Spinal cord (tissue), 10 donors: ENCODE measurements around the gene GPBAR1. TPM values are rescaled to one million over a fixed set of nuclear protein-coding genes. Genes with fewer than 3 reads are reported as not detected.
A peak's percentile ranks its signal among the peaks of the same experiment; 100 is the strongest.

ENCODE experiments used
- DNase-seq, 6 donors: peaks; one replicate each; pipeline versions ENCODE4 v3.0.0 to v3.0.0-alpha.2; 2013 to 2015; ENCODE audit warnings: low spot score in 6 of 6, low read depth in 4 of 6
- H3K27ac ChIP-seq: one replicate; pipeline ENCODE4 v1.5.1; 2013; ENCODE audit warnings: low read depth, low read length, control low read depth
- H3K27me3 ChIP-seq: one replicate; pipeline ENCODE4 v1.6.1; 2013; ENCODE audit warnings: low read length; ENCODE audit not compliant: control insufficient read depth, insufficient read depth
- H3K36me3 ChIP-seq: one replicate; pipeline ENCODE4 v1.6.1; 2013; ENCODE audit warnings: low read length; ENCODE audit not compliant: control insufficient read depth, insufficient read depth
- H3K4me1 ChIP-seq: one replicate; pipeline ENCODE4 v1.6.1; 2013; ENCODE audit warnings: low read length; ENCODE audit not compliant: control insufficient read depth, insufficient read depth
- H3K4me3 ChIP-seq: one replicate; pipeline ENCODE4 v1.5.1; 2013; ENCODE audit warnings: low read depth, low read length, control low read depth
- H3K9me3 ChIP-seq: one replicate; pipeline ENCODE4 v1.6.1; 2013; ENCODE audit warnings: low read length; ENCODE audit not compliant: control insufficient read depth, insufficient read depth
- WGBS: methylation state at CpG from one replicate; pipeline ENCODE4 v1.1.5; 2013; ENCODE audit warnings: missing lambda C conversion rate; ENCODE audit not compliant: insufficient coverage; 5-methylcytosine and 5-hydroxymethylcytosine counted together
- polyA plus RNA-seq, 2 donors: library from polyadenylated mRNA; unstranded; fragments of 120-200 nt; gene quantifications; one replicate each; pipeline ENCODE4 v1.2.1, GENCODE V29; 2013; ENCODE audit not compliant: insufficient read length in 2 of 2
- total RNA-seq, 2 donors: library from RNA; depleted of rRNA in 1 of 2; stranded (reverse); fragments of 120-200 nt in 1 of 2; fragments of >200 nt in 1 of 2; gene quantifications; one replicate each; pipeline versions ENCODE4 v1.2.3 to v1.2.4, GENCODE V29; 2013 to 2014
- donor health status: healthy.

GPBAR1 gene
- total and polyA plus RNA-seq, 4 donors: 0.30 to 0.74 (median 0.40) TPM

DNA sequence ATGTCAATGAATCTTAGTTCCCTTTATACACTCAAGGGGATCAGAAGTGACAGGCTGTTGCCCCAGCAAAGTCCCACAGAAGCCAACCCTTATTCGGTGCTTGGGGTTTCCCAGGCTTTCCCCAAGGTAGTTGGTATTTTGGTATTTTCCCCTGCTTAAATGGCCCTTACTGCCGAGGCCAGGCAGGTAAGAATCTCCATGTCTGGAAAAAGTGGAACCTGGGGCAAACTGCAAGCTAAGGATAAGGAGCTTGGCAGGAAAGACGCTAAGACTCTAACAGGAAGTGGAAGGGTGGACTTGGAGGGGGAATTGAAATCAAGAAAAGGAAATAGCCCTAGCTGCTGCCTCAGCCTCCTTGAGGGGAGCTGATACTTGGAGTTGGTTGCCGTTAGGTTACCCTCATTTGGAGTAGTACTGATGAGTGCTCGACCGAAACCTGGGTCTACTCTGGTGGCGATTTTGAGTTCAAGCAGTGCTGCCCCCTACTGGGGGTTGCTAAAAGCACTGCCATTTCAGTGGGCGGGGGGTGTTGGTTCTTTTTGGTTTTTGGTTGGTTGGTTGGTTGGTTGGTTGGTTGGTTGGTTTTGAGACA, 3.3 kb upstream of the GPBAR1 start:
- DNase-seq: no peak
- WGBS: 57% methylated on average over 7 of the region's 8 CpGs
- Histone ChIP-seq H3K27me3 (no peaks in the 10 kb centered on the region), H3K4me1 (peaks cover 17% of the 10 kb centered on the region), H3K9me3 (no peaks in the 10 kb centered on the region), H3K27ac (no peak overlapping the region), H3K4me3 (no peak overlapping the region), H3K36me3 (peaks cover 37% of the 10 kb centered on the region)

DNA sequence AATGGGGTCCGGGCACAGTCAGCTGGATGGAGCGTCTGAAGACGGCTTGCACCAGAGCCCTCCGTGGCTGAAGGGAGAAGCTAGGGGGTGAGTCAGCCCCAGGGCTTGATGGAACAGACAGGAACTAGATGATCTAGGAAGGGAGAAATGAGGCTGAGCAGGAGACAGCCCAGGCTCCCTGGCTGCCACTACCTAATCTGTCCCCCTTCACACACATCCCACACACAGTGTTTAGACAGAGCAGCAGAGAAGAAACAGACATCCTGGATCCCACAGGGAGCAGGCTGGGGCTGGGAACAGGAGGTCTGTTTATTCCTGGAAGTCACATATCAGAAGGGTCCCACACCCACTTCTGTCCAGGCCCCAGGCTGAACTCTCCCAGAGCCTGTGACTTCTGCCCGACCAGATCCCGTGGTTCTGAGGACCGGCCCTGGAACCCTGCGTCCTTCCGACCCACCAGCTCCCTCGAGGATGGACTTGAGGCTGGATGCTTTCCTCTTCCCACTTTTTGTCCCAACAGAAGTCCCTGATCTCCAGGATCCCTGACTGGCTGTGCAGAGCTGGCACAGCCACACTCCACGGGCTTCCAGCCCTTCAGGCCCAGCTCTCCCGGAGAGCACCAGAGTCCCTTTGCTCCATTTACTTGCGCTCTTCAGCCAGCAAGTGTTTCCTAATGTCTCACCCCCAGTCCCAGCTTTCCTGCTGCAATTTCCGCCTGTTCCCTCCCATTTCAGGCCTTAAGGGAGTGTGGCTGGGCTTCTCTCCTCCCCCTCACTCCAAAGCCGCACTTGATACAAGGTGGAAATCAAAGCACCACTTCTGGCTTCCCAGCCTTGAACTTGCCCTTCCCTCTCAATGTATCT, 1.5 kb upstream of the GPBAR1 start:
- Histone ChIP-seq H3K27ac (peak overlapping the region; percentile 17), H3K36me3 (peaks cover 41% of the 10 kb centered on the region), H3K9me3 (no peaks in the 10 kb centered on the region), H3K27me3 (no peaks in the 10 kb centered on the region), H3K4me1 (peaks cover 22% of the 10 kb centered on the region), H3K4me3 (no peak overlapping the region)
- no peak for DNase-seq
- 80% methylated on average over 12 of the region's 15 CpGs for WGBS

DNA sequence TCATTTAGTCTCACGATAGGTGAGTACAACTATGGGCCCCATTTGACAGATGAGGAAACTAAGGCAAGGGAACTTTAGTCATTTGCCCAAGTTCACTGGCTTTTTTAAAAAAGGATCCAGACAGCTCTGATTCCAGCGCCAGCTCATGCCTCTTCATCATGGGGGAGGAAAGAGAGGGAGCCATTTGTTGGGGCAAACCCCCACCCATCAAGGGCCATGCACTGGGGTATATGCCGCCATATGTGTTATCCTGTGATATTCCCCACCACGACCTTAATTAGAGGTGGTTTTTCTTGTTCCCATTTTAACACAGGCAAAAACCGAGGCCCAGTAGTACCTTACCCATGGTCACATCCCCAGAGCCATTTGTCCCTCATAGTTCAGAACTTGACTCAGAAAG, 649 bp upstream of the GPBAR1 start:
- Histone ChIP-seq H3K4me1 (peaks cover 22% of the 10 kb centered on the region), H3K27ac (no peak overlapping the region), H3K36me3 (peaks cover 43% of the 10 kb centered on the region), H3K27me3 (no peaks in the 10 kb centered on the region), H3K4me3 (no peak overlapping the region), H3K9me3 (no peaks in the 10 kb centered on the region)
- no peak for DNase-seq
- WGBS: 94% methylated on average over 2 of the region's 5 CpGs

DNA sequence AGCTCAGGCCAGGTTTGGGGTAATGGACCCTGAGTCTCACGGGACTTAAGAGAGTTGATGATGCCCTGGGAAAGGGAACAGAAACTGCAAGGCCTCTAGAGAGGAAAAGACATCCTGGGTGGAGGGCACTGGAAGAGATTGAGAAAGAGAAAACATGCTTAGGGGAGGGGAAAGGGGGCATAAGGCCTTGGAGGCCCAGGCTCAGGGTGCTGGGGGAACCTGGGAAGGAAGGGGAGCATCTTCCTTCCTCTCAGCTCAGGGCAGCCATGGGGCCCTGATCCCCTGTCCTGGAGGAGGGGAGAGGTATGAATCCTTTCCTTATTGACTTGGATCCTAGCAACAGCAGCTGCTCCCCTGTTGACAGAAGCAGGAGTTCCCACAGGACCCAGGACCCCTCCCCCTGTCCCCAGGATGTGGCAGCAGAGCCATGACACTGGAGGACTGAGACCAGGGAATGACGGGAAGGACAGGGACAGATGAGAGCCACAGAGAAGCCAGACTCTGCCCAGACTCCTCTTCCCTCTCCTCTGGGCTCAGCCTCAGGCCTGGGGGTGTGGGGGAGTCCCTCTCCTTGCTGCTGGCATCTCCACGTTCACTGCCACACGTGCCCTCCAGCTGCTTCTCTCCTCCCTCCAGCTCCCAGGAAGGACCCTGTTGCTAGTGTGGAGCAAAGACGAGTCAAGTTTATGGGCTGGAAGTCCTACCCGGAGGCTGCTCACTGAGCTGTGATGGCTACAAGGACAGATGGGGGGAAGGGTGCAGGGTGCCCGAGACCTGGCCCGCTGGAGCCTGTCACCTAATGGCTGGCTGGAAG, 815 bp downstream of the GPBAR1 start:
- Histone ChIP-seq H3K4me3 (no peak overlapping the region), H3K9me3 (no peaks in the 10 kb centered on the region), H3K36me3 (peaks cover 57% of the 10 kb centered on the region), H3K27me3 (no peaks in the 10 kb centered on the region), H3K27ac (no peak overlapping the region), H3K4me1 (peaks cover 22% of the 10 kb centered on the region)
- 49% methylated on average over 6 of the region's 8 CpGs for WGBS
- no peak for DNase-seq

DNA sequence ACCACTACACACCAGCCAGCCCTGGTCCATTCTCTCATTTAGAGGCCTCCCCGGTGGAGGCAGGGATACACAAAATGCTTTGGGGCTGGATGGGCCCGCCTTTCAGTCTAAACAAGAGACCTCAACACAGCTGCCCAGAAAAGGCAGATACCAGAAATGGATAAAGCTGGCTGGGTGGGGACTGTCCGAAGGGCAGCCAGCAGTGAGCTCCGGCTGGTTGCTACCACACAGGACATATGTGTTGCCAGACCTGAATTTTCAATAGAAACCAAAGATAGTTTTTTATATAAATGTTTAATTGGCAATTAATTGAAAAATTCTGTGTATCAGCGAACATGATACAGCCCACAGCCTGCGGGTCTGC, 1.4 kb downstream of the GPBAR1 start:
- Histone ChIP-seq H3K9me3 (no peaks in the 10 kb centered on the region), H3K27me3 (no peaks in the 10 kb centered on the region), H3K36me3 (peaks cover 59% of the 10 kb centered on the region), H3K27ac (no peak overlapping the region), H3K4me3 (no peak overlapping the region), H3K4me1 (peaks cover 22% of the 10 kb centered on the region)
- WGBS: 91% methylated on average over 2 of the region's 6 CpGs
- DNase-seq: no peak

DNA sequence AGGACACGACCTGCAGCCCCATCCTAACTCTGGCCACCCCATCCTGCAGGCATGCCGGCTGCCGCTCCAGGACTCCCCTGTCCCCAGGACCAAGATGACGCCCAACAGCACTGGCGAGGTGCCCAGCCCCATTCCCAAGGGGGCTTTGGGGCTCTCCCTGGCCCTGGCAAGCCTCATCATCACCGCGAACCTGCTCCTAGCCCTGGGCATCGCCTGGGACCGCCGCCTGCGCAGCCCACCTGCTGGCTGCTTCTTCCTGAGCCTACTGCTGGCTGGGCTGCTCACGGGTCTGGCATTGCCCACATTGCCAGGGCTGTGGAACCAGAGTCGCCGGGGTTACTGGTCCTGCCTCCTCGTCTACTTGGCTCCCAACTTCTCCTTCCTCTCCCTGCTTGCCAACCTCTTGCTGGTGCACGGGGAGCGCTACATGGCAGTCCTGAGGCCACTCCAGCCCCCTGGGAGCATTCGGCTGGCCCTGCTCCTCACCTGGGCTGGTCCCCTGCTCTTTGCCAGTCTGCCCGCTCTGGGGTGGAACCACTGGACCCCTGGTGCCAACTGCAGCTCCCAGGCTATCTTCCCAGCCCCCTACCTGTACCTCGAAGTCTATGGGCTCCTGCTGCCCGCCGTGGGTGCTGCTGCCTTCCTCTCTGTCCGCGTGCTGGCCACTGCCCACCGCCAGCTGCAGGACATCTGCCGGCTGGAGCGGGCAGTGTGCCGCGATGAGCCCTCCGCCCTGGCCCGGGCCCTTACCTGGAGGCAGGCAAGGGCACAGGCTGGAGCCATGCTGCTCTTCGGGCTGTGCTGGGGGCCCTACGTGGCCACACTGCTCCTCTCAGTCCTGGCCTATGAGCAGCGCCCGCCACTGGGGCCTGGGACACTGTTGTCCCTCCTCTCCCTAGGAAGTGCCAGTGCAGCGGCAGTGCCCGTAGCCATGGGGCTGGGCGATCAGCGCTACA, 2.1 kb downstream of the GPBAR1 start:
- no peaks in the 10 kb centered on the region for H3K27me3 ChIP-seq
- DNase-seq: no peak
- H3K4me3 ChIP-seq: no peak overlapping the region
- WGBS: 87% methylated on average over 39 of the region's 39 CpGs
- H3K36me3 ChIP-seq: peaks cover 65% of the 10 kb centered on the region
- peaks cover 22% of the 10 kb centered on the region for H3K4me1 ChIP-seq
- no peaks in the 10 kb centered on the region for H3K9me3 ChIP-seq
- no peak overlapping the region for H3K27ac ChIP-seq

DNA sequence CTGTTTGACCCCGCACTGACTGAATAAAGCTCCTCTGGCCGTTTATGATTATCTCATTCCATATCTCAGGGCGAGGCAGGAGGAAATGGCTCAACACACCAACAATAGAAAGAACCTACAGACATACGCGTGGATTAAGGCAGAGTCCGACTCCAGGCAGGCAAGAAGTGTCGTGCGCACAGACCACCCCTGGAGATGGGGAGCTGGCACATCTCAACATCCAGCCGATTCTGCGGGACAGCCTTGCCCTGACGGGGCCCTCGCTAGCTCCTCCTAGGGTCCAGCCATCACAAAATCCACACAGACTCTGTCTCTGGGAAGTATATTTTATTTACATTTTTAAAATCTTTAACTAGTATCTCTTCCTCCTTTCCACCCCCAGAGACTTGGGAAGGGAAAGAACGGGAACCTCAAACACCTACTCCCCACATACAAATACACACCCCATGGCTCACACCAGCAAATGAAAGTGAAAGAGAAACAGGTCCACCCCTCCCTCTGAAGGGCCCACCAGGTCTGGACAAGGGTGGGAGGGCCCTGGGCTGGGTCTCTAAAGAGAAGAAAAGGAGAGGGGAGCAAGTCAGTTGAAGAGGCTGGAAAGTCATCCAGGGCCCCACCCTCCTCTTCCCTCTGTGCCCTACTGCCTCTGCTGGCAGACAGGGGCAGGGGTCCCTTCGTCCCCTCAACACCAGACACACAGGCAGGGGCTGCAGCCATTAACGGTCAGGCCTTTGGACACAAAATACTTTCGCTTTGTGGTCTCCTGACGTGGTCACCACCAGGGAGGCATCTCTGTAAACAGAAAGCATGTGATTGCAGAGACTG, 3.2 kb downstream of the GPBAR1 start:
- Histone ChIP-seq H3K9me3 (no peaks in the 10 kb centered on the region), H3K27ac (no peak overlapping the region), H3K4me1 (peaks cover 23% of the 10 kb centered on the region), H3K36me3 (peaks cover 65% of the 10 kb centered on the region), H3K4me3 (no peak overlapping the region), H3K27me3 (no peaks in the 10 kb centered on the region)
- 90% methylated on average over 11 of the region's 17 CpGs for WGBS
- DNase-seq: no peak

DNA sequence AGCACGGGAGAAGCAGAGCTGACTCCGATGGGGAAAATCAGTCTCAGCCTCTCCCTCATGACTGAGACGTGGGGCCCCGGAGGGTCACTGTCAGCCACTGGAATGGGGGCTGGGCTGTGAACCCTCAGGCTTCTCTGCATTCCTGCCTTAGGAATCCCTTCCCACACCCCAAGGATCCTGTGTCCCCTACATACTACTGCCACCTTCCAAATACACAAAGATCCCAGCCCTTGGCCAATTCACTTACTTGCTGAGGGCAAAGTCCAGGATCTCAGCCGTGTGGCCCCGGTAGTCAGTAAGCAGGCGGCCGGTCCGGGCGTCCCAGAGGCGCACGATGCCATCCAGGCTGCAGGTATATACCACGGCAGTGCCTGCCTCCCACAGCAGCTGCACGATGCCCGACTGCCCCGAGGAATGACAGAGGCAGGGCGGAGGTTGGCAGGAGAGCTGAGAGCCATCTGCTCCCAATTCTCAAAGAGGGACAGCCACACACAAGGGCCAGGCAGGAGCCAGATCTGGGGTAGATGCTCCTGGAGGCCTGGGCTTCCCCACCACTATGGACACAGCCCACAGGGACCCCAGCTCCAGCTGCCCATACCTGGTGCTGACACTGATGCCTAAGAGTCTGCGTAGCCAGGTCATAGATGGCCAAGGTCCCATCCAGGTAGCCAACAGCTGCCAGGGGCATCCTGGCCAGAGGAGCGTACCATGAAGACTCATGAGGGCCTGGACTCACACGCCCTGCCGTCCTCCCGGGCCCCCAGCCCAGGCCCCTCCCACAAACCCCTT, 4.2 kb downstream of the GPBAR1 start:
- H3K4me1 ChIP-seq: peaks cover 29% of the 10 kb centered on the region
- peaks cover 65% of the 10 kb centered on the region for H3K36me3 ChIP-seq
- no peak overlapping the region for H3K27ac ChIP-seq
- H3K9me3 ChIP-seq: no peaks in the 10 kb centered on the region
- DNase-seq: no peak
- H3K27me3 ChIP-seq: no peaks in the 10 kb centered on the region
- no peak overlapping the region for H3K4me3 ChIP-seq
- 92% methylated on average over 21 of the region's 22 CpGs for WGBS
